ENCODE data around the gene PTGES2. TPM values are rescaled to one million over a fixed set of nuclear protein-coding genes. Genes with fewer than 3 reads are reported as not detected.

PTGES2 gene
- total and polyA plus RNA-seq, 2 experiments from 2014 or later: 59.7 to 124 TPM

GRCh38 chr9:128146591-128147120 is 19.1 kb upstream of the PTGES2 start:
- no peak overlapping the region for H3K4me3 ChIP-seq
- no peak overlapping the region for H2AFZ ChIP-seq
- no peak for ATAC-seq
- no peak for TF ChIP-seq ZNF331 (CRISPR knock-in tag; IDR thresholded peaks at IDR 0.05; ENCODE audit: low read depth)
- TF ChIP-seq POLR2AphosphoS5 (IDR thresholded peaks at IDR 0.05; ENCODE audit: low read depth): no peak
- TF ChIP-seq CREB1 (CRISPR knock-in tag; IDR thresholded peaks at IDR 0.05; ENCODE audit: low read depth): no peak
- TF ChIP-seq CTCF (conservative IDR thresholded peaks at IDR 0.05; ENCODE audit: low read depth in 2 of 2): no peak
- TF ChIP-seq JUNB (IDR thresholded peaks at IDR 0.05; ENCODE audit: unreplicated experiment): no peak
- TF ChIP-seq NANOG (IDR thresholded peaks at IDR 0.05; ENCODE audit: borderline replicate concordance): no peak
- TF ChIP-seq, protein P1, sequence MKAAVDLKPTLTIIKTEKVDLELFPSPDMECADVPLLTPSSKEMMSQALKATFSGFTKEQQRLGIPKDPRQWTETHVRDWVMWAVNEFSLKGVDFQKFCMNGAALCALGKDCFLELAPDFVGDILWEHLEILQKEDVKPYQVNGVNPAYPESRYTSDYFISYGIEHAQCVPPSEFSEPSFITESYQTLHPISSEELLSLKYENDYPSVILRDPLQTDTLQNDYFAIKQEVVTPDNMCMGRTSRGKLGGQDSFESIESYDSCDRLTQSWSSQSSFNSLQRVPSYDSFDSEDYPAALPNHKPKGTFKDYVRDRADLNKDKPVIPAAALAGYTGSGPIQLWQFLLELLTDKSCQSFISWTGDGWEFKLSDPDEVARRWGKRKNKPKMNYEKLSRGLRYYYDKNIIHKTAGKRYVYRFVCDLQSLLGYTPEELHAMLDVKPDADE (IDR thresholded peaks at IDR 0.05): no peak
- TF ChIP-seq, protein P2, sequence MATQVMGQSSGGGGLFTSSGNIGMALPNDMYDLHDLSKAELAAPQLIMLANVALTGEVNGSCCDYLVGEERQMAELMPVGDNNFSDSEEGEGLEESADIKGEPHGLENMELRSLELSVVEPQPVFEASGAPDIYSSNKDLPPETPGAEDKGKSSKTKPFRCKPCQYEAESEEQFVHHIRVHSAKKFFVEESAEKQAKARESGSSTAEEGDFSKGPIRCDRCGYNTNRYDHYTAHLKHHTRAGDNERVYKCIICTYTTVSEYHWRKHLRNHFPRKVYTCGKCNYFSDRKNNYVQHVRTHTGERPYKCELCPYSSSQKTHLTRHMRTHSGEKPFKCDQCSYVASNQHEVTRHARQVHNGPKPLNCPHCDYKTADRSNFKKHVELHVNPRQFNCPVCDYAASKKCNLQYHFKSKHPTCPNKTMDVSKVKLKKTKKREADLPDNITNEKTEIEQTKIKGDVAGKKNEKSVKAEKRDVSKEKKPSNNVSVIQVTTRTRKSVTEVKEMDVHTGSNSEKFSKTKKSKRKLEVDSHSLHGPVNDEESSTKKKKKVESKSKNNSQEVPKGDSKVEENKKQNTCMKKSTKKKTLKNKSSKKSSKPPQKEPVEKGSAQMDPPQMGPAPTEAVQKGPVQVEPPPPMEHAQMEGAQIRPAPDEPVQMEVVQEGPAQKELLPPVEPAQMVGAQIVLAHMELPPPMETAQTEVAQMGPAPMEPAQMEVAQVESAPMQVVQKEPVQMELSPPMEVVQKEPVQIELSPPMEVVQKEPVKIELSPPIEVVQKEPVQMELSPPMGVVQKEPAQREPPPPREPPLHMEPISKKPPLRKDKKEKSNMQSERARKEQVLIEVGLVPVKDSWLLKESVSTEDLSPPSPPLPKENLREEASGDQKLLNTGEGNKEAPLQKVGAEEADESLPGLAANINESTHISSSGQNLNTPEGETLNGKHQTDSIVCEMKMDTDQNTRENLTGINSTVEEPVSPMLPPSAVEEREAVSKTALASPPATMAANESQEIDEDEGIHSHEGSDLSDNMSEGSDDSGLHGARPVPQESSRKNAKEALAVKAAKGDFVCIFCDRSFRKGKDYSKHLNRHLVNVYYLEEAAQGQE (IDR thresholded peaks at IDR 0.05; ENCODE audit: unreplicated experiment): no peak
- TF ChIP-seq EZH2phosphoT487 (IDR thresholded peaks at IDR 0.05; ENCODE audit: unreplicated experiment): no peak
- TF ChIP-seq STAT1 (IDR thresholded peaks at IDR 0.05; ENCODE audit: unreplicated experiment): no peak
- no peak for TF ChIP-seq EZH2 (IDR thresholded peaks at IDR 0.05; ENCODE audit: low read depth, unreplicated experiment)
- TF ChIP-seq, protein P3, sequence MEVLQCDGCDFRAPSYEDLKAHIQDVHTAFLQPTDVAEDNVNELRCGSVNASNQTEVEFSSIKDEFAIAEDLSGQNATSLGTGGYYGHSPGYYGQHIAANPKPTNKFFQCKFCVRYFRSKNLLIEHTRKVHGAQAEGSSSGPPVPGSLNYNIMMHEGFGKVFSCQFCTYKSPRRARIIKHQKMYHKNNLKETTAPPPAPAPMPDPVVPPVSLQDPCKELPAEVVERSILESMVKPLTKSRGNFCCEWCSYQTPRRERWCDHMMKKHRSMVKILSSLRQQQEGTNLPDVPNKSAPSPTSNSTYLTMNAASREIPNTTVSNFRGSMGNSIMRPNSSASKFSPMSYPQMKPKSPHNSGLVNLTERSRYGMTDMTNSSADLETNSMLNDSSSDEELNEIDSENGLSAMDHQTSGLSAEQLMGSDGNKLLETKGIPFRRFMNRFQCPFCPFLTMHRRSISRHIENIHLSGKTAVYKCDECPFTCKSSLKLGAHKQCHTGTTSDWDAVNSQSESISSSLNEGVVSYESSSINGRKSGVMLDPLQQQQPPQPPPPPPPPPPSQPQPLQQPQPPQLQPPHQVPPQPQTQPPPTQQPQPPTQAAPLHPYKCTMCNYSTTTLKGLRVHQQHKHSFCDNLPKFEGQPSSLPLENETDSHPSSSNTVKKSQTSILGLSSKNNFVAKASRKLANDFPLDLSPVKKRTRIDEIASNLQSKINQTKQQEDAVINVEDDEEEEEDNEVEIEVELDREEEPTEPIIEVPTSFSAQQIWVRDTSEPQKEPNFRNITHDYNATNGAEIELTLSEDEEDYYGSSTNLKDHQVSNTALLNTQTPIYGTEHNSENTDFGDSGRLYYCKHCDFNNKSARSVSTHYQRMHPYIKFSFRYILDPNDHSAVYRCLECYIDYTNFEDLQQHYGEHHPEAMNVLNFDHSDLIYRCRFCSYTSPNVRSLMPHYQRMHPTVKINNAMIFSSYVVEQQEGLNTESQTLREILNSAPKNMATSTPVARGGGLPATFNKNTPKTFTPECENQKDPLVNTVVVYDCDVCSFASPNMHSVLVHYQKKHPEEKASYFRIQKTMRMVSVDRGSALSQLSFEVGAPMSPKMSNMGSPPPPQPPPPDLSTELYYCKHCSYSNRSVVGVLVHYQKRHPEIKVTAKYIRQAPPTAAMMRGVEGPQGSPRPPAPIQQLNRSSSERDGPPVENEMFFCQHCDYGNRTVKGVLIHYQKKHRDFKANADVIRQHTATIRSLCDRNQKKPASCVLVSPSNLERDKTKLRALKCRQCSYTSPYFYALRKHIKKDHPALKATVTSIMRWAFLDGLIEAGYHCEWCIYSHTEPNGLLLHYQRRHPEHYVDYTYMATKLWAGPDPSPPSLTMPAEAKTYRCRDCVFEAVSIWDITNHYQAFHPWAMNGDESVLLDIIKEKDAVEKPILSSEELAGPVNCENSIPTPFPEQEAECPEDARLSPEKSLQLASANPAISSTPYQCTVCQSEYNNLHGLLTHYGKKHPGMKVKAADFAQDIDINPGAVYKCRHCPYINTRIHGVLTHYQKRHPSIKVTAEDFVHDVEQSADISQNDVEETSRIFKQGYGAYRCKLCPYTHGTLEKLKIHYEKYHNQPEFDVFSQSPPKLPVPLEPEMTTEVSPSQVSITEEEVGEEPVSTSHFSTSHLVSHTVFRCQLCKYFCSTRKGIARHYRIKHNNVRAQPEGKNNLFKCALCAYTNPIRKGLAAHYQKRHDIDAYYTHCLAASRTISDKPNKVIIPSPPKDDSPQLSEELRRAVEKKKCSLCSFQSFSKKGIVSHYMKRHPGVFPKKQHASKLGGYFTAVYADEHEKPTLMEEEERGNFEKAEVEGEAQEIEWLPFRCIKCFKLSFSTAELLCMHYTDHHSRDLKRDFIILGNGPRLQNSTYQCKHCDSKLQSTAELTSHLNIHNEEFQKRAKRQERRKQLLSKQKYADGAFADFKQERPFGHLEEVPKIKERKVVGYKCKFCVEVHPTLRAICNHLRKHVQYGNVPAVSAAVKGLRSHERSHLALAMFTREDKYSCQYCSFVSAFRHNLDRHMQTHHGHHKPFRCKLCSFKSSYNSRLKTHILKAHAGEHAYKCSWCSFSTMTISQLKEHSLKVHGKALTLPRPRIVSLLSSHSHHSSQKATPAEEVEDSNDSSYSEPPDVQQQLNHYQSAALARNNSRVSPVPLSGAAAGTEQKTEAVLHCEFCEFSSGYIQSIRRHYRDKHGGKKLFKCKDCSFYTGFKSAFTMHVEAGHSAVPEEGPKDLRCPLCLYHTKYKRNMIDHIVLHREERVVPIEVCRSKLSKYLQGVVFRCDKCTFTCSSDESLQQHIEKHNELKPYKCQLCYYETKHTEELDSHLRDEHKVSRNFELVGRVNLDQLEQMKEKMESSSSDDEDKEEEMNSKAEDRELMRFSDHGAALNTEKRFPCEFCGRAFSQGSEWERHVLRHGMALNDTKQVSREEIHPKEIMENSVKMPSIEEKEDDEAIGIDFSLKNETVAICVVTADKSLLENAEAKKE (CRISPR knock-in tag; IDR thresholded peaks at IDR 0.05): no peak
- TF ChIP-seq ZNF114 (CRISPR knock-in tag; IDR thresholded peaks at IDR 0.05): no peak
- Mint-ChIP-seq H3K27ac (no peak overlapping the region), H3K36me3 (ENCODE audit: low read depth) (no peaks in the 10 kb centered on the region), H3K4me1 (peaks cover 10% of the 10 kb centered on the region), H3K27me3 (ENCODE audit: insufficient read depth, low read depth, poor library complexity) (peaks cover 11% of the 10 kb centered on the region), H3K9me3 (no peaks in the 10 kb centered on the region), H3K4me3 (no peak overlapping the region)
- no peaks in the 10 kb centered on the region for H3K36me3 ChIP-seq (ENCODE audit: insufficient read depth)
- H4K20me1 ChIP-seq (replicated peaks; ENCODE audit: insufficient read depth): no peaks in the 10 kb centered on the region
- DNase-seq (ENCODE audit: low spot score): no peak
- no peaks in the 10 kb centered on the region for H3F3A ChIP-seq (replicated peaks; ENCODE audit: low read depth)
- no peak overlapping the region for H3K4me2 ChIP-seq
- no peak overlapping the region for H3K27ac ChIP-seq (ENCODE audit: low read depth)
- no peaks in the 10 kb centered on the region for H3K79me2 ChIP-seq (replicated peaks; ENCODE audit: insufficient read depth)
- H3K9me2 ChIP-seq (ENCODE audit: insufficient read depth): no peaks in the 10 kb centered on the region
- H3K4me1 ChIP-seq (ENCODE audit: insufficient read depth): peaks cover 3% of the 10 kb centered on the region
- no peaks in the 10 kb centered on the region for H3K27me3 ChIP-seq (ENCODE audit: insufficient read depth)

All from GM23338 (cell line).